Measurements from ENCODE around the gene SPATA20.

SPATA20 gene

DNA sequence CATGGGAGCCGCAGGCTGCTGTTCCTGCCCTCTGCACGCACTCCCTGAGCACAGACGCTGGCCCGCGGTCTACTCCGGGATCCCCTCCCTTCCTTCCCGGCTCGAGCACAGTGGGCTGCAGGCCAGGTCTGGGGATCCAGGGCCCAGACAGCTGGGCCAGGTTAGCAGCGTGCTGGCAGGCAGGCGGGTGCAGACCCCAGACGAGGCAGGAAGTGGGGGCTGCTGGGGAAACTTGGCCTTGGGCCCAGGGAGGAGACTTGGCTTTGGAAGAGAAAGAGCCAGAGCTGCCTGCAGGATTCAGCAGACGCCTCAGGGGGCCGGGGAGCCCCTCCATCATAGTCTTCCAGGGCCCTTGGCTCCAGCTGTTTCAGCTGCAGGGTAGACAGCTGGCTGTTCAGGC, 57.5 kb downstream of the SPATA20 start:
- no peak for DNase-seq (ENCODE audit: low spot score in 2 of 2)
- no peaks in the 10 kb centered on the region for H3K36me3 ChIP-seq (replicated peaks)
- no peaks in the 10 kb centered on the region for H3K4me1 ChIP-seq
- in situ Hi-C loops (cut with MboI; ENCODE audit: low sequenced_read_pairs) = no loop called here
- no peak overlapping the region for H3K4me3 ChIP-seq
- H3K9me3 ChIP-seq = no peaks in the 10 kb centered on the region
- H3K27me3 ChIP-seq (ENCODE audit: low read depth) = peaks cover 5% of the 10 kb centered on the region

DNA sequence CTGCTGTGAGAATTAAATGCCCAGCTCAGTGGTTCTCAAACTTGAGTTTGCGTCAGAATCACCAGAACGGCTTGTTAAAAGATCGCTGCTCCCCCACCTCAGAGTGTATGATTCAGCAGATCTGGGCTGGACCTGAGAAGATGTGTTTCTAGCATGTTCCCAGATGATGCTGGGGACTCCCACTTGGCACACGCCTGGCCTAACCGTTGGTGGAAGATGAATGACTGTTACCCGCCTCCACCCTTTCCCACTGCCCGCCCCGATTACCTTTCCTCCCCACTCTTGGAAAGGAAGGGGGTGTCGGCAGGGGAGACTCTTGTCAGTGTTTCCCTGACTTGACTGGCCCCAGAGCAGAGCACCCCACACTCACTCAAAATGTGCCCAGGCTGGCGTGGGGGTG, 58.5 kb downstream of the SPATA20 start:
- no peak for DNase-seq (ENCODE audit: low spot score in 2 of 2)
- Histone ChIP-seq H3K4me3 (no peak overlapping the region), H3K36me3 (replicated peaks) (no peaks in the 10 kb centered on the region), H3K4me1 (no peaks in the 10 kb centered on the region), H3K27me3 (ENCODE audit: low read depth) (peaks cover 3% of the 10 kb centered on the region; the same call in 1 of the 2 replicates), H3K9me3 (no peaks in the 10 kb centered on the region)
- in situ Hi-C loops (cut with MboI; ENCODE audit: low sequenced_read_pairs) = no loop called here

All from HAP-1 (cell line).